Neural progenitor cell (in vitro differentiated cells): Measurements from ENCODE around the gene TBCD.

Experiments
- CTCF ChIP-seq: fragments of 200-600 bp; sonication (generic); IDR thresholded peaks from 2 replicates; pipeline ENCODE4 v1.5.1; 2017; ENCODE audit warnings: antibody characterized with exemption, mild to moderate bottlenecking
- EZH2 ChIP-seq: fragments of 200-600 bp; sonication (generic); IDR thresholded peaks from 2 replicates; pipeline ENCODE4 v1.6.1; 2017; ENCODE audit warnings: antibody characterized with exemption, mild to moderate bottlenecking, moderate library complexity

GRCh38 chr17:82767041-82767754 is 15.3 kb downstream of the TBCD start:
- TF ChIP-seq EZH2 (no peak), CTCF (peak; percentile 79)
